Nephron progenitor cell (in vitro differentiated cells): ENCODE results near the gene GRWD1.

Experiments
- DNase-seq: peaks from one replicate; pipeline ENCODE4 v3.0.0; 2021
- H3K27ac Mint-ChIP-seq: 2 replicates; pipeline ENCODE4 v1.8.0; 2021; ENCODE audit warnings: mild to moderate bottlenecking, moderate library complexity, mixed read lengths
- H3K27me3 Mint-ChIP-seq: 2 replicates; pipeline ENCODE4 v1.8.0; 2021; ENCODE audit warnings: mild to moderate bottlenecking, low read depth, mixed read lengths; ENCODE audit not compliant: poor library complexity
- H3K36me3 Mint-ChIP-seq: 2 replicates; pipeline ENCODE4 v1.8.0; 2021; ENCODE audit warnings: low read depth, mixed read lengths
- H3K4me1 Mint-ChIP-seq: 2 replicates; pipeline ENCODE4 v1.8.0; 2021; ENCODE audit warnings: mixed read lengths
- H3K4me3 Mint-ChIP-seq: 2 replicates; pipeline ENCODE4 v1.8.0; 2021; ENCODE audit warnings: mild to moderate bottlenecking, moderate library complexity, mixed read lengths
- H3K9me3 Mint-ChIP-seq: 2 replicates; pipeline ENCODE4 v1.8.0; 2021; ENCODE audit warnings: mild to moderate bottlenecking, moderate library complexity, mixed read lengths
- CTCF ChIP-seq: fragments of 200-600 bp; sonication (generic); IDR thresholded peaks from 2 replicates; pipeline ENCODE4 v1.5.0; 2021; ENCODE audit warnings: antibody characterized with exemption

Gene GRWD1

DNA sequence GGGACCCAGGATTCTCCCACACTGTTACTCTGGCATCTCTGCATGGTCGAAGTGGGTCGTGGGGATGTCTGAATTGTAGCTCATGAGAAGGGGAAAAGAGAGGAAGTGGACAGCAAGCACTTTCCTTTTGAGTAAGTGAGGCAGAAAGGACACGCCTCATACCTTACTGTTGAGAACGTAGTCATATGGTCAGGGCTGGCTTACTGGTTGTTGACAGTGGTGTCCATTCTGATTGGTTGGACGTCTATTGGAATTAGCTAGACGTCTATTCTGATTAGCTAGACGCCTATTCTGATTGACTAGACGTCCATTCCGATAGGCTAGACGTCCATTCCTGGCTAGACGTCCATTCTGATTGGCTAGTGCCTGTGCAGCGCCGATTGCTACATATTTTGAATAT lies 39.9 kb upstream of the GRWD1 start:
- Mint-ChIP-seq H3K4me3 (no peak overlapping the region), H3K36me3 (peaks cover 5% of the 10 kb centered on the region), H3K27ac (peak overlapping the region; percentile 53), H3K9me3 (peaks cover 4% of the 10 kb centered on the region), H3K27me3 (peaks cover 4% of the 10 kb centered on the region), H3K4me1 (peaks cover 25% of the 10 kb centered on the region)
- DNase-seq, result no peak
- TF ChIP-seq CTCF, result no peak

DNA sequence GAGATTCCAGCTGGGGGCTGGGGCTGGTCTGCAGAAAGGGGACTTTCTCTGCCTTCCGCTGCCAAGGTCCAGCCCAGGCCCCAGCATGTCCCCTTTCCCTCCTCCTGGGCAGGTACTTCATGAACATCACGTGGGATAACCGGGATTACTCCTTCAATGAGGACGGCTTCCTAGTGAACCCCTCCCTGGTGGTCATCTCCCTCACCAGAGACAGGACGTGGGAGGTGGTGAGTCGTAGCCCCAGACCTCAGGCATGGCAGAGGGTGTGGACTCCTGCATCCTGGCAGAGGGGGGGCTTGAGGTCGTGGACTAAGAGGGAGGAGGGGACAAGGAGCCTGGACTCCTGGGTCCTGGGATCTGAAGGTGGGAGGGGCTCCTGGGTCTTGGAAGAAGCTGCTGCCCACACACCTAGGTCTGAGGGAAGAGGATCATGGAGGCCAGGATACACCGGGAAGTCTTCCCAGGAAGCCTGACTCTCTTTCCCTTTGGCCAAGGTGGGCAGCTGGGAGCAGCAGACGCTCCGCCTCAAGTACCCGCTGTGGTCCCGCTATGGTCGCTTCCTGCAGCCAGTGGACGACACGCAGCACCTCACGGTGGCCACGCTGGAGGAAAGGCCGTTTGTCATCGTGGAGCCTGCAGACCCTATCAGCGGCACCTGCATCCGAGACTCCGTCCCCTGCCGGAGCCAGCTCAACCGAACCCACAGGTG lies 31.8 kb upstream of the GRWD1 start:
- no peak for TF ChIP-seq CTCF
- peaks cover 4% of the 10 kb centered on the region for H3K36me3 Mint-ChIP-seq
- H3K27me3 Mint-ChIP-seq, result peaks cover 6% of the 10 kb centered on the region
- peak overlapping the region; percentile 87 for H3K27ac Mint-ChIP-seq
- H3K4me3 Mint-ChIP-seq, result peak overlapping the region; percentile 23
- DNase-seq, result no peak
- H3K9me3 Mint-ChIP-seq, result no peaks in the 10 kb centered on the region
- peaks cover 31% of the 10 kb centered on the region for H3K4me1 Mint-ChIP-seq

GRCh38 chr19:48415395-48415794 lies 30.4 kb upstream of the GRWD1 start:
- DNase-seq, result peak; percentile 65
- peaks cover 4% of the 10 kb centered on the region for H3K36me3 Mint-ChIP-seq
- peaks cover 35% of the 10 kb centered on the region for H3K4me1 Mint-ChIP-seq
- no peak overlapping the region for H3K27ac Mint-ChIP-seq
- TF ChIP-seq CTCF, result no peak
- peaks cover 6% of the 10 kb centered on the region for H3K27me3 Mint-ChIP-seq
- no peak overlapping the region for H3K4me3 Mint-ChIP-seq
- H3K9me3 Mint-ChIP-seq, result no peaks in the 10 kb centered on the region

- peaks cover 4% of the 10 kb centered on the region for H3K36me3 Mint-ChIP-seq
- peaks cover 6% of the 10 kb centered on the region for H3K27me3 Mint-ChIP-seq
- H3K4me1 Mint-ChIP-seq, result peaks cover 35% of the 10 kb centered on the region
- H3K4me3 Mint-ChIP-seq, result no peak overlapping the region
- DNase-seq, result no peak
- H3K9me3 Mint-ChIP-seq, result no peaks in the 10 kb centered on the region
- TF ChIP-seq CTCF, result no peak
- H3K27ac Mint-ChIP-seq, result no peak overlapping the region
These were observed 30.0 kb upstream of the GRWD1 start for GRCh38 chr19:48415806-48416221.

DNA sequence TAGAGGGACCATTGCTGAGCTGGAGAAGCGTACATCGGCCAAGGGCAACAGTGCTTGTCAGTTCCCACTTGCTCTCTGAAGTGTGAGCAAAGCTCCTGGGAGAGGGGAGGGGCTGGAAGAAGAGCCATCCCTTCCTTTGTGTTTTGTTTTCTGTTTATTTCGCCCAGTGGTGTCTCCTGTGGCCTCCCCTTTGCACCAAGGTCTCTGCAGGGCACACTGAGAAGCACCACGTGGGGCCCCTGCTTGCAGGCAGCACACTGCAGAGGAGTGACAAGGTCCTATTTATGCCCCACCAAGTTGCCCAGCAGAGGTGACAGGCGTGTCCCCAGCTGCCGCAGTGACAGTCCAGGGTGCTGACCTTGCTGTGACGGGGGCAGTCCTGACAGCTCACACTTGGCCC lies 28.4 kb upstream of the GRWD1 start:
- no peak for DNase-seq
- H3K27me3 Mint-ChIP-seq, result peaks cover 6% of the 10 kb centered on the region

More for the DNA sequence above, 28.4 kb upstream of the GRWD1 start:
- peaks cover 35% of the 10 kb centered on the region for H3K4me1 Mint-ChIP-seq
- H3K4me3 Mint-ChIP-seq, result peak overlapping the region; percentile 28
- TF ChIP-seq CTCF, result no peak
- H3K27ac Mint-ChIP-seq, result peak overlapping the region; percentile 87
- H3K9me3 Mint-ChIP-seq, result no peaks in the 10 kb centered on the region
- H3K36me3 Mint-ChIP-seq, result peaks cover 4% of the 10 kb centered on the region
